ENCODE data around the gene SYT11.

DNA sequence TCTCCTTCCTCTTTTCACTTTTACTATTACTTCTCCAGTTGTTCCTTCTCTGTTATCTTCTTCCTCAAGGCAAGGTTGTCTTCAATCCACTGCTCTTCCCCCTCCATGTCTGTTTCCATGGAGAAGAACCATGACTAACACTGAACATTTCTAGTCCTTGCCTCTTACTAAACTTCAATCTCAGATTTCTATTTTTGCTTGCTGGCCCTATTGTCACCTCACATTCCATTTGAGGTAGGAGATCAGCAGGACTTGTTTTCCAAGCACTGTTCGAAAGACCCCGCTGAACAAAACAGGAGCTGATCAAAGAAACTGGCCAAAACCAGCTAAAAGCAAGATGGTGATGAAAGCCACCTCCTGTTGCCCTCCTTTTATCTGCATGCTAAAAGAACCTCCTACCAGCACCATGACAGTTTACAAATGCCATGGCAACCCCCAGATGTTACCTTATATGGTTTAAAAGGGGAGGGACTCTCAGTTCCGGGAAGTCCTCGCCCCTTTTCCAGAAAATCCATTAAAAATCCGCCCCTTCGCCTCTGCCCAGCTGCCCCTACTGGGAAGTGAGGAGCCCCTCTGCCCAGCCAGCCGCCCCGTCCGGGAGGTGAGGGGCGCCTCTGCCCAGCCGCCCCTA, 25.0 kb upstream of the SYT11 start:
- TF ChIP-seq SMC3 (IDR thresholded peaks at IDR 0.05) (no peak), MYC (IDR thresholded peaks at IDR 0.05; ENCODE audit: borderline replicate concordance, low read length) (no peak), POLR2A (IDR thresholded peaks at IDR 0.05; ENCODE audit: low read length) (no peak), CTCF (IDR thresholded peaks at IDR 0.05) (no peak)

Measured in A549 (cell line).